Astrocyte of the spinal cord (primary cell): ENCODE results near the gene USP27X.
A peak's percentile ranks its signal among the peaks of the same experiment; 100 is the strongest.

ENCODE experiments used
- DNase-seq: peaks from one replicate; pipeline ENCODE4 v3.0.0; 2011; ENCODE audit warnings: low read depth, low spot score
- H3K4me3 ChIP-seq: 2 replicates; pipeline ENCODE4 v1.5.1; 2011; ENCODE audit warnings: low read depth, mild to moderate bottlenecking, low read length, moderate library complexity
- CTCF ChIP-seq: IDR thresholded peaks from 2 replicates; pipeline ENCODE4 v1.5.1; 2012; ENCODE audit warnings: low read depth, mild to moderate bottlenecking, low read length, inconsistent platforms
- in situ Hi-C: cut with HindIII; loops from 2 replicates; pipeline ENCODE4 v1.10.0; 2017; ENCODE audit warnings: low sequenced_read_pairs

Gene USP27X

GRCh38 chrX:49879656-49880277 lies 483 bp downstream of the USP27X start:
- no peak for TF ChIP-seq CTCF
- peak overlapping the region; percentile 51 for H3K4me3 ChIP-seq
- in situ Hi-C loops = no loop called here
- DNase-seq = no peak

GRCh38 chrX:49880668-49881067 lies 1.4 kb downstream of the USP27X start:
- in situ Hi-C loops = no loop called here
- H3K4me3 ChIP-seq = no peak overlapping the region
- no peak for DNase-seq
- TF ChIP-seq CTCF = no peak

GRCh38 chrX:49884290-49884862 lies 5.1 kb downstream of the USP27X start:
- H3K4me3 ChIP-seq = no peak overlapping the region
- peak; percentile 32 for DNase-seq
- TF ChIP-seq CTCF = peak; percentile 79
- in situ Hi-C loops = no loop called here

- no peak for DNase-seq
- no peak overlapping the region for H3K4me3 ChIP-seq
- in situ Hi-C loops = no loop called here
- no peak for TF ChIP-seq CTCF
These were observed 13.3 kb downstream of the USP27X start for GRCh38 chrX:49892542-49892941.

GRCh38 chrX:49896951-49897350 lies 17.7 kb downstream of the USP27X start:
- in situ Hi-C loops = no loop called here
- H3K4me3 ChIP-seq = no peak overlapping the region
- DNase-seq = no peak
- no peak for TF ChIP-seq CTCF

GRCh38 chrX:49901048-49901447 lies 21.8 kb downstream of the USP27X start:
- in situ Hi-C loops = no loop called here
- no peak for DNase-seq
- no peak for TF ChIP-seq CTCF
- H3K4me3 ChIP-seq = no peak overlapping the region
